ENCODE results near the gene CARS2.

GRCh38 chr13:110637275-110637674, 68.6 kb downstream of the CARS2 start:
- TF ChIP-seq POLR2AphosphoS5 (IDR thresholded peaks at IDR 0.05; ENCODE audit: low read depth, low read length) (no peak), POLR2A (IDR thresholded peaks at IDR 0.05; ENCODE audit: low read depth, low read length) (no peak), POU2F2 (IDR thresholded peaks at IDR 0.05; ENCODE audit: low read depth, low read length) (no peak)

All from GM12891 (cell line).